T-cell (primary cell): ENCODE results near the gene LGR5. TPM values are rescaled to one million over a fixed set of nuclear protein-coding genes. Genes with fewer than 3 reads are reported as not detected.

Experiments used
- ATAC-seq, 4 experiments: fragments of 200-7000 bp in 3 of 4; fragments of 150-1000 bp in 1 of 4; cut with Tn5 transposase; replicated peaks in 1 of 4; 1 replicate in 3 of 4; 2 replicates in 1 of 4; pipeline ENCODE4 v1.10.0; 2021; ENCODE audit warnings: moderate library complexity in 3 of 4, mild to moderate bottlenecking in 2 of 4, moderate number of reproducible peaks in 1 of 4
- CTCF ChIA-PET, 2 donors: fragments of 300-600 bp; sonication (Branson Sonifier 250); formaldehyde crosslinking; loops; one replicate each; lab custom pipeline; 2022; ENCODE audit warnings: antibody characterized with exemption in 2 of 2; lab: Charles Lee
- POLR2A ChIA-PET, 2 donors: fragments of 300-600 bp; sonication (Branson Sonifier 250); formaldehyde crosslinking; loops; one replicate each; lab custom pipeline; 2022; ENCODE audit warnings: antibody characterized with exemption in 2 of 2; lab: Charles Lee
- DNase-seq, 35 experiments: peaks; one replicate each; pipeline versions ENCODE4 v3.0.0 to v3.0.0-alpha.2; 2013 to 2023
- H3K27ac ChIP-seq: one replicate; pipeline ENCODE4 v1.5.1; 2013; ENCODE audit warnings: low read length
- H3K27me3 ChIP-seq, 2 experiments: replicated peaks in 1 of 2; 1 replicate in 1 of 2; 2 replicates in 1 of 2; pipeline versions ENCODE4 v1.6.1 to v1.7.0; 2013; ENCODE audit warnings: low read length in 1 of 2, mixed read lengths in 1 of 2; ENCODE audit not compliant: control insufficient read depth in 2 of 2, insufficient read depth in 2 of 2; ENCODE audit errors: extremely low read depth in 1 of 2
- H3K36me3 ChIP-seq, 2 donors: 1 replicate in 1 of 2; 2 replicates in 1 of 2; pipeline versions ENCODE4 v1.6.1 to v1.7.0; 2013; ENCODE audit warnings: low read length in 1 of 2; ENCODE audit not compliant: control insufficient read depth in 2 of 2, insufficient read depth in 1 of 2; ENCODE audit errors: extremely low read depth in 1 of 2
- H3K4me1 ChIP-seq, 2 experiments: 1 replicate in 1 of 2; 2 replicates in 1 of 2; pipeline versions ENCODE4 v1.6.1 to v1.7.0; 2013; ENCODE audit warnings: low read length in 2 of 2, mixed read lengths in 1 of 2; ENCODE audit not compliant: insufficient read depth in 2 of 2, control insufficient read depth in 1 of 2; ENCODE audit errors: extremely low read depth in 1 of 2
- H3K4me3 ChIP-seq, 2 donors: 1 replicate in 1 of 2; 2 replicates in 1 of 2; pipeline versions ENCODE4 v1.5.1 to v1.7.0; 2013; ENCODE audit warnings: mild to moderate bottlenecking in 2 of 2, low read length in 1 of 2, moderate library complexity in 1 of 2; ENCODE audit not compliant: control insufficient read depth in 1 of 2; ENCODE audit errors: extremely low read depth in 1 of 2
- H3K9me3 ChIP-seq: 2 replicates; pipeline ENCODE4 v1.7.0; 2013
- H3K27ac Mint-ChIP-seq, 2 donors: one replicate each; pipeline ENCODE4 v1.8.0; 2020 to 2021; ENCODE audit warnings: mild to moderate bottlenecking in 2 of 2, mixed read lengths in 2 of 2
- H3K27me3 Mint-ChIP-seq, 2 donors: one replicate each; pipeline ENCODE4 v1.8.0; 2021 to 2022; ENCODE audit warnings: mixed read lengths in 2 of 2
- H3K36me3 Mint-ChIP-seq: one replicate; pipeline ENCODE4 v1.8.0; 2021; ENCODE audit warnings: mixed read lengths
- H3K4me1 Mint-ChIP-seq, 3 donors: one replicate each; pipeline ENCODE4 v1.8.0; 2020 to 2022; ENCODE audit warnings: mixed read lengths in 3 of 3, mild to moderate bottlenecking in 1 of 3
- H3K4me3 Mint-ChIP-seq, 3 donors: one replicate each; pipeline ENCODE4 v1.8.0; 2020 to 2022; ENCODE audit warnings: mild to moderate bottlenecking in 3 of 3, mixed read lengths in 3 of 3, moderate library complexity in 3 of 3
- H3K9me3 Mint-ChIP-seq, 3 donors: one replicate each; pipeline ENCODE4 v1.8.0; 2020 to 2022; ENCODE audit warnings: mixed read lengths in 3 of 3
- WGBS: methylation state at CpG from one replicate; pipeline ENCODE4 v1.1.5; 2013; ENCODE audit warnings: missing lambda C conversion rate; ENCODE audit not compliant: insufficient coverage; 5-methylcytosine and 5-hydroxymethylcytosine counted together
- total RNA-seq, 35 experiments: library from RNA in 6 of 35; stranded (reverse) in 6 of 35; fragments of 120-200 nt in 1 of 35; gene quantifications; one replicate each; pipeline versions ENCODE4 v1.2.1 to v1.2.4 and lab custom pipeline; 2013 to 2026

The LGR5 gene
- total RNA-seq, 5 donors from 2014 or later (not counting 1 experiment from before 2014, with no cell fraction given): 0.25 TPM; not detected in 4

GRCh38 chr12:71594214-71594948 lies 154.8 kb downstream of the LGR5 start:
- no peak for ATAC-seq
- H3K4me1 ChIP-seq: no peaks in the 10 kb centered on the region
- no peaks in the 10 kb centered on the region for H3K4me1 Mint-ChIP-seq
- no peak overlapping the region for H3K4me3 Mint-ChIP-seq
- WGBS: no CpG with 5 or more reads among the region's 5 CpGs
- no peak overlapping the region for H3K27ac ChIP-seq
- no peak for DNase-seq
- H3K36me3 Mint-ChIP-seq: no peaks in the 10 kb centered on the region
- H3K9me3 Mint-ChIP-seq: no peaks in the 10 kb centered on the region
- H3K36me3 ChIP-seq: no peaks in the 10 kb centered on the region
- H3K27me3 ChIP-seq: peaks cover 0 to 12% of the 10 kb centered on the region in 2 experiments
- H3K4me3 ChIP-seq: no peak overlapping the region
- peaks cover 38 to 50% of the 10 kb centered on the region in 2 donors for H3K27me3 Mint-ChIP-seq
- no peaks in the 10 kb centered on the region for H3K9me3 ChIP-seq
- H3K27ac Mint-ChIP-seq: no peak overlapping the region
- CTCF ChIA-PET: no interaction called here
- POLR2A ChIA-PET: no interaction called here

DNA sequence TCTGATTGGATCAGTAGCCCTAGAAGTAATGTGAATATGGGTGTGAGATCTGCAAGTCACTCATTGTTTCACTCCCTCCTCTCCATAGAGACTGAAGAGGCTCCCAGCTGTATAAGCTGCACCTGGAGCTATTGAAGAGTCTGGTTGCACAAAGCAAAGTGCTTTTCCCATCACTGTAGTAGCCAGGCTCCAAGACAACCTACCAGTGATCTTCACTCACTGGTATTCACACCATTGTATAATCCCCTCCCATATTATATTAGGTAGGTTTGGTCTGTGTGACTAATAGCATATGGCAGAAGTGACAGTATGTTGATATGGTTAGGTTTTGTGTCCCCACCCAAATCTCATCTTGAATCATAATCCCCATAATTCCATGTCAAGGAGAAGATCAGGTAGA lies 159.6 kb downstream of the LGR5 start:
- no peak for ATAC-seq

GRCh38 chr12:71601546-71601945 lies 161.9 kb downstream of the LGR5 start:
- peaks cover 0 to 1% (median 0%) of the 10 kb centered on the region in 3 donors for H3K4me1 Mint-ChIP-seq
- H3K27ac Mint-ChIP-seq: no peak overlapping the region
- no peak for ATAC-seq
- Histone ChIP-seq H3K27ac (no peak overlapping the region), H3K4me3 (no peak overlapping the region), H3K9me3 (no peaks in the 10 kb centered on the region), H3K4me1 (no peaks in the 10 kb centered on the region), H3K27me3 (no peaks in the 10 kb centered on the region), H3K36me3 (peaks cover 0 to under 1% of the 10 kb centered on the region in 2 donors)
- no peaks in the 10 kb centered on the region for H3K9me3 Mint-ChIP-seq
- H3K4me3 Mint-ChIP-seq: no peak overlapping the region
- POLR2A ChIA-PET: no interaction called here
- CTCF ChIA-PET: no interaction called here
- peaks cover 0 to 7% of the 10 kb centered on the region in 2 donors for H3K27me3 Mint-ChIP-seq
- DNase-seq: no peak
- peaks cover 9% of the 10 kb centered on the region for H3K36me3 Mint-ChIP-seq

More for the DNA sequence above, 159.6 kb downstream of the LGR5 start:
- Histone ChIP-seq H3K9me3 (no peaks in the 10 kb centered on the region), H3K36me3 (no peaks in the 10 kb centered on the region), H3K27ac (no peak overlapping the region), H3K27me3 (peaks cover 0 to 2% of the 10 kb centered on the region in 2 experiments), H3K4me1 (no peaks in the 10 kb centered on the region), H3K4me3 (no peak overlapping the region)
- peaks cover 16 to 18% of the 10 kb centered on the region in 2 donors for H3K27me3 Mint-ChIP-seq
- CTCF ChIA-PET: no interaction called here
- DNase-seq: no peak
- no peaks in the 10 kb centered on the region for H3K36me3 Mint-ChIP-seq
- no peak overlapping the region for H3K4me3 Mint-ChIP-seq
- POLR2A ChIA-PET: no interaction called here
- no peaks in the 10 kb centered on the region for H3K9me3 Mint-ChIP-seq
- H3K4me1 Mint-ChIP-seq: peaks cover 0 to 1% (median 0%) of the 10 kb centered on the region in 3 donors
- no peak overlapping the region for H3K27ac Mint-ChIP-seq

GRCh38 chr12:71602761-71603577 lies 163.4 kb downstream of the LGR5 start:
- Mint-ChIP-seq H3K9me3 (no peaks in the 10 kb centered on the region), H3K4me1 (peaks cover 0 to 3% (median 0%) of the 10 kb centered on the region in 3 donors), H3K4me3 (no peak overlapping the region), H3K27ac (peak overlapping the region; percentile 12 to 62), H3K27me3 (peaks cover 0 to 4% of the 10 kb centered on the region in 2 donors), H3K36me3 (peaks cover 20% of the 10 kb centered on the region)
- 86% methylated on average over 5 of the region's 10 CpGs for WGBS
- ChIA-PET CTCF (no interaction called here), POLR2A (no interaction called here)
- H3K4me1 ChIP-seq: no peaks in the 10 kb centered on the region
- ATAC-seq (no peak), DNase-seq (no peak)
- peaks cover 0 to 10% of the 10 kb centered on the region in 2 donors for H3K36me3 ChIP-seq
- no peaks in the 10 kb centered on the region for H3K27me3 ChIP-seq
- H3K4me3 ChIP-seq: no peak overlapping the region
- H3K9me3 ChIP-seq: no peaks in the 10 kb centered on the region
- H3K27ac ChIP-seq: no peak overlapping the region

DNA sequence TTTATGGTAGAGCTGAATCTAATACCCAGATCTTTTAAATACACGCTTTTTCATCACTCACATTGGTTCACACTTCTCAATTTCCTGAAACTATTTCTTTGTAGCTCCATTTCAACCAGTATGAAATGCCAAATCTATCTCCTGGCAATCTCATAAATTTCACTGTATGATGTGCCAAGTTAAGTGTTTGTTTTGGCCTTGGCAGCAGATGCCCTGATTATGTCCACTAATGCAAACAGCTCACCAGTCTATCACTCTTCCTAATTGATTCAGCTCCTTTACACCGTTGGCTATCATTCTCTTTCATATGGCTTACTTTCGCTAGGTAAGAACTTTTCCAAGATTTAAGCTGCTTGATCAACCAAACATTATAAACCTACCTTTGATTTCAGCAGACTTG lies 165.4 kb downstream of the LGR5 start:
- Histone ChIP-seq H3K4me1 (peaks cover 0 to 6% of the 10 kb centered on the region in 2 experiments), H3K27ac (no peak overlapping the region), H3K36me3 (peaks cover 0 to 30% of the 10 kb centered on the region in 2 donors), H3K27me3 (no peaks in the 10 kb centered on the region), H3K4me3 (no peak overlapping the region), H3K9me3 (no peaks in the 10 kb centered on the region)
- WGBS: 100% methylated on average over 1 of the region's 3 CpGs
- ATAC-seq (no peak), DNase-seq (no peak)
- H3K4me3 Mint-ChIP-seq: no peak overlapping the region
- H3K9me3 Mint-ChIP-seq: no peaks in the 10 kb centered on the region
- no peak overlapping the region for H3K27ac Mint-ChIP-seq
- peaks cover 3 to 8% (median 5%) of the 10 kb centered on the region in 3 donors for H3K4me1 Mint-ChIP-seq
- peaks cover 34% of the 10 kb centered on the region for H3K36me3 Mint-ChIP-seq
- ChIA-PET CTCF (interaction anchor here in 1 of 2 donors (1.2 kb wide), 1 partner anchor 32 kb away, joined by 4 read pairs; no protein-coding TSS in a partner anchor), POLR2A (interaction anchor here (0.5 to 0.9 kb wide), 2 partner anchors 22 to 82 kb away, joined by 3 to 4 read pairs; no protein-coding TSS in a partner anchor)
- H3K27me3 Mint-ChIP-seq: no peaks in the 10 kb centered on the region

- DNase-seq: no peak
- ATAC-seq: no peak
- H3K27ac Mint-ChIP-seq: no peak overlapping the region
- ChIA-PET POLR2A (interaction anchor here in 1 of 2 donors (0.7 kb wide), 1 partner anchor 274 kb away, joined by 4 read pairs; no protein-coding TSS in a partner anchor), CTCF (no interaction called here)
- Histone ChIP-seq H3K27ac (no peak overlapping the region), H3K36me3 (peaks cover 4 to 51% of the 10 kb centered on the region in 2 donors), H3K4me3 (no peak overlapping the region), H3K9me3 (no peaks in the 10 kb centered on the region), H3K27me3 (no peaks in the 10 kb centered on the region), H3K4me1 (peaks cover 0 to 16% of the 10 kb centered on the region in 2 experiments)
- WGBS: 85% methylated on average over 1 of the region's 4 CpGs
- H3K27me3 Mint-ChIP-seq: no peaks in the 10 kb centered on the region
- H3K4me1 Mint-ChIP-seq: peaks cover 20 to 26% (median 22%) of the 10 kb centered on the region in 3 donors
- no peaks in the 10 kb centered on the region for H3K9me3 Mint-ChIP-seq
- peaks cover 51% of the 10 kb centered on the region for H3K36me3 Mint-ChIP-seq
- no peak overlapping the region for H3K4me3 Mint-ChIP-seq
Measured at GRCh38 chr12:71607494-71608330, 168.1 kb downstream of the LGR5 start.
